ENCODE results near the gene NR2F1.

- TF ChIP-seq POLR2A (IDR thresholded peaks at IDR 0.05; ENCODE audit: low read depth, low read length) (no peak), POLR2AphosphoS5 (IDR thresholded peaks at IDR 0.05; ENCODE audit: low read depth, low read length) (no peak)
Observed at GRCh38 chr5:93566091-93566490, 16.9 kb upstream of the NR2F1 start.

All from GM12892 (cell line).